EH (cell line): ENCODE results near the gene EI24.
A peak's percentile ranks its signal among the peaks of the same experiment; 100 is the strongest.
"Not testable (repeated sequence)": the region's sequence is repeated elsewhere in the genome, so short reads cannot be mapped to it uniquely, and the experiment has no call there.

Experiments
- DNase-seq: peaks from one replicate; pipeline ENCODE4 v3.0.0-alpha.2; 2015; ENCODE audit warnings: low read depth

Gene EI24

DNA sequence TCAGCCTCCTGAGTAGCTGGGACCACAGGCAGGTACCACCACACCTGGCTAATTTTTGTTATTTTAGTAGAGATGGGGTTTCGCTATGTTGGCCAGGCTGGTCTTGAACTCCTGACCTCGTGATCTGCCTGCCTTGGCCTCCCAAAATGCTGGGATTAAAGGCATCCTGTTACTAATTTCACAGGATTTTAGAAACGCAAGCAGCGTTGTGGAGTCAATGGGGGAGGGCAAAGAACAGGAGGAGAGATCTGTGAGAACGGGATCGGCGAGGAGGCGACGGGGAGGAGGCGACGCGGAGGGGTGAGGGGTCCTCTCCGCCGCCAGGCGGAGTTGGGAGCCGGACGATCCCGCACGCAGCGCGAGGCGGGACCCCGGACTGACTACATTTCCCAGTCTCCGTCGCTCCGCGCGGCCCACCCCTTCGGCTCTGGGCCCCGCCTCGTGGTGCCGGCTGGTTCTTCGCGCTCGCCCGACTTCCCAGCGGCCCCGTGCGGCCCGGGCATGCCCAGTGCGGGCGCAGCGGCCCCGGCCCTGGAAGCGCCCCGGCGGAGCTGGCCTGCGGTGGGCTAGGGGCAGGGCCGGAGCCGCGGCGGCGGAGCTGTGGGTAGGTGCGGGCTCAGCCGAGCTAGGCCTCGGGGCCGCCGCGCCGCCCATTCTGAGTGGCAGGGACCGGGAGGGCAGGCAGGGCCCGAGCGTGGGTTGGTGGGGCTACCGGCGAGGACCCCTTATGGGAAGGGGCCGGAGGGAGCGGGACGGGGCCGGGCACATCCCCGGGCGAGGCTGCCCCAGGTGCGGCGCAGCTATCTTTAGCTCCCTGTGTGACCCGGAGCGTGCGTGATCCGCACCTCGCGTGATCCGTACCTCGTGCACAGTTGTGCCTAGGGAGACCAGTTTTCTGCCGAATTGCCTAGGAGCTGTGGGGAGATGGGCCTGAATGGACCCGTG, at the start of gene EI24:
TSS of gene EI24 (plus strand) at position 508 of the 945 bp plus-strand sequence. CDS start 3,051 bp downstream, outside the sequence.
- peak; percentile 94 for DNase-seq

DNA sequence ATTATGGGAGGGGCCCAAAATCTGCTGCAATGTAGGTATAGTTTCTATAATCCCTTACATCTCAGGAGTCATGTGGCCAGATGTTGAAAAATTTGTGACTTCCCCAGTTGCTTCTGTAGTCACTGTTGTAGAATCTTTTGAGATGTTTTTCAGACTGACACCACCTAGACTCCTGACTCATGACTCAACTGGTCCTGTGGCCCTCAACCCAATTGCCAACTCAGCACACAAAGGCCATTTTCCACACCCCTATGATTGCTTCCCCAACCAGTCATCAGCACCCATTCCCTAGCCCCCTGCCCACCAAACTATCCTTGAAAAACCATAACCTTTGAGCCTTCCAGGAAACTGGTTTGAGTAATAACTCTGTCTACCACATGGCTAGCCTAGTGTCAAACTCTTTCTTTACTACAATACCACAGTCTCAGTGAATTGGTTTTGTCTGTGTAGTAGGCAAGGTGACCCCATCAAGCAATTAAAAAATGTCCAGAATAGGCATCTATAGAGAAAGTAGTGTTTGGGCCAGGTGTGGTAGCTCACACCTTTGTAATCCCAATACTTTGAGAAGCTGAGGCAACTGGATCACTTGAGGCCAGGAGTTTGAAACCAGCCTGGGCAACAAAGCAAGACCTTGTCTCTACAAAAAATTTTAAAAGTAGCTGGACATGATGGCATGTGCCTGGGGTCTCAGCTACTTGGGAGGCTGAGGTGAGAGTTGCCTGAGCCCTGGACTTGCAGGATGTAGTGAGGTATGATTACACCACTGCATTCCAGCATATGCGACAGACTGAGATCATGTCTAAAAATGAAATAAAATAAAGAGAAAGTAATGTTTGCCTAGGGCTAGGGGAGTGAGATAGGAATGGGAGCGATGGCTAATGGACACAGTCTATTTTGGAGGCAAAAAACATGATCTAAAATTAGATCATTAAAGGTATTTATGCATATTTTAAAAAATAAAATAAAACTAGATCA, 49.1 kb upstream of the EI24 start:
- no peak for DNase-seq

GRCh38 chr11:125525303-125525702, 44.0 kb upstream of the EI24 start:
- DNase-seq = no peak

GRCh38 chr11:125532668-125533067, 36.6 kb upstream of the EI24 start:
- DNase-seq = no peak

DNA sequence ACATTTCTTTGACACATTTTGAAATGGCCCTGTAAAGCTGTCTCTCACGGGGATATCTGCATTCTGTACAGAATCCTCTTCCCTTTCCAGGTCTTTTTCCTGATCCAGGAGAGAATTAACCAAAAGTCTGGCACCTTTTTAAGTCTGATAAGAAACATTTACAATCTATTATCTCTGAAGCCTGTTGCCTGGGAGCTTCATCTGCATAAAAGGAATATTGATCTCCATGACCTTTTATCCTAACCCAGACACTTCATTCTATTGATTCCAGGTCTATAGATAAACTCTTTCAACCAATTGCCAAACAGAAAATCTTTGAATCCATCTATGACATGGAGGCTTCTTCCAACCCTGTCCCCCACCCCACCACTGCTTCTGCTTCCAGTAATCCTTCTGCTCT, 33.7 kb upstream of the EI24 start:
- no peak for DNase-seq

DNA sequence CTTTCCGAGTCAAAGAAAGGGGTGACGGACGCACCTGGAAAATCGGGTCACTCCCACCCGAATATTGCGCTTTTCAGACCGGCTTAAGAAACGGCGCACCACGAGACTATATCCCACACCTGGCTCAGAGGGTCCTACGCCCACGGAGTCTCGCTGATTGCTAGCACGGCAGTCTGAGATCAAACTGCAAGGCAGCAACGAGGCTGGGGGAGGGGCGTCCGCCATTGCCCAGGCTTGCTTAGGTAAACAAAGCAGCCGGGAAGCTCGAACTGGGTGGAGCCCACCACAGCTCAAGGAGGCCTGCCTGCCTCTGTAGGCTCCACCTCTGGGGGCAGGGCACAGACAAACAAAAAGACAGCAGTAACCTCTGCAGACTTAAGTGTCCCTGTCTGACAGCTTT, 32.4 kb upstream of the EI24 start:
- not testable (repeated sequence) for DNase-seq

- no peak for DNase-seq
Measured at GRCh38 chr11:125542709-125543108, 26.6 kb upstream of the EI24 start.

DNA sequence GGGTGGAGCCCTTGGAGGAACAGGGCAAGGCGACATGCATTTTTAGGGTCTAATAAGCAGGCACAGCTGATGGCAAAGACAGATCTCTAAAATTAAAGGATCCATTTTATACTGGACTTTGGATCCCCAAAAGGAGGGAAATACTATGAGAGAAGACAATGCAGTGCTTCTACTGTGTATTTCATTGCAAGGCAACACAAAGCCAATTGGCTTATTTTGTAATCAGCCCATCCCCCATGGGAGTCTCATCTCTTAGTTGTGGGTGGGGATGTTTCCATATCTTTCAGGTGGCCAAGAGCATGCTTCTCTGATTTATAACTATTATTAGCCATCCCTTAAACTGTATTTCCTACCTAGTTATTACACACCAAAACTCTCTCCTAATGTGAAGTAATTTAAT, 18.5 kb upstream of the EI24 start:
- DNase-seq = no peak

- no peak for DNase-seq
Measured at GRCh38 chr11:125551835-125552342, 17.4 kb upstream of the EI24 start.

GRCh38 chr11:125552927-125553326, 16.4 kb upstream of the EI24 start:
- no peak for DNase-seq

GRCh38 chr11:125553357-125553756, 15.9 kb upstream of the EI24 start:
- no peak for DNase-seq

GRCh38 chr11:125554038-125554437, 15.2 kb upstream of the EI24 start:
- no peak for DNase-seq

- peak; percentile 19 for DNase-seq
Measured at GRCh38 chr11:125559888-125560287, 9.4 kb upstream of the EI24 start.

- no peak for DNase-seq
Measured at GRCh38 chr11:125561924-125562323, 7.4 kb upstream of the EI24 start.

DNA sequence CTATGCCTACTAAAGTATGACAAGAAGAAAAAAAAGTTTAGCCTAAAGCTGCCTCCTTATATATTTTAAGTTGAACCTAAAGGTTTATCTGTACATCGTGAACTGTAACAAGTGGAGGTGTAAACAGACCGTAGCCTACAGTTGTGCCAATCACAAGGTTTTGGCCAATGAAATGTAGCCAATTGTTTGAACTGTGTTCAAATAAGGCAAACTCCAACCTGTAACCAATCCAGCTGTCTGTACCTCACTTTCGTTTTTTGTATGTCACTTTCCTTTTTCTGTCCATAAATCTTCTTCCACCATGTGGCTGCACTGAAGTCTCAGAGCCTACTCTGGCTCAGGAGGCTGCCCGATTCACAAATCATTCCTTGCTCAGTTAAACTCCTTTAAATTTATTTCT, 6.8 kb upstream of the EI24 start:
- no peak for DNase-seq

GRCh38 chr11:125564357-125564756, 4.9 kb upstream of the EI24 start:
- no peak for DNase-seq

DNA sequence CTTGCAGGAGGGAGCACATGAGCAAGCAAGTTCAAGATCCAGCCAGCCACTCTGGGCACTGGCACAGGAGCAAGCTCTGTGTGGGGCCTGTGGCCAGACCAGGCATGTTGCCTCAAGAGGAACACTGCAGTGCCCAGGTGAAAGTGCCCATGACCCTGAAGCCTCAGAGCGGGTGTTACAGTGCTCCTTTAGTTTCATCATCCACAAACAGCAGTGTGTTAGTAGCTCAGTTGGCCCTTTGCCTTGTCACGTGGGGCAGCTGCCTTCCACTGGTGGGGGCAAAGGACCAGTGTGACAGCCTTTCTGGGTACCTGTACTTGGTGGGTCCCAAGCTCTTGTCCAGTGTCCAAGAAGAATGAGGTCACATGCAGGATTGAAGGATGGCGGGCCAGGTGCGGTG, 3.0 kb upstream of the EI24 start:
- no peak for DNase-seq

GRCh38 chr11:125569915-125570621, 791 bp downstream of the EI24 start:
- peak; percentile 32 for DNase-seq

GRCh38 chr11:125570952-125571351, 1.7 kb downstream of the EI24 start:
- DNase-seq = no peak

- no peak for DNase-seq
Measured at GRCh38 chr11:125572916-125573315, 3.6 kb downstream of the EI24 start.

DNA sequence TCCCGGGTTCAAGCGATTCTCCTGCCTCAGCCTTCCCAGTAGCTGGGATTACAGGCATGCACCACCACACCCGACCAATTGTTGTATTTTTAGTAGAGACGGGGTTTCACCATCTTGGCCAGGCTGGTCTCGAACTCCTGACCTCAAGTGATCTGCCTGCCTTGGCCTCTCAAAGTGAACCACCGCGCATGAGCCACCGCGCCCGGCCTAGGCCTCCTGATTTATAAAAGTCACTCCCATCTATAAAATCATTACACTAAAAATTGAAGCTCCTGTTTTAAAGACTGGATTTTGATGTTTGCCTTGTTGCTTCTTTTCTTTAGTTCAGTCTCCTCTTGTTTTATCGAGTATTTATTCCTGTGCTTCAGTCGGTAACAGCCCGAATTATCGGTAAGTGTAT, 7.9 kb downstream of the EI24 start:
- DNase-seq = not testable (repeated sequence)

GRCh38 chr11:125578783-125579182, 9.5 kb downstream of the EI24 start:
- no peak for DNase-seq
